SK-N-MC (cell line): ENCODE results near the gene PLA2G5.

ENCODE experiments used
- EZH2 ChIP-seq: fragments of 200-600 bp; sonication (generic); IDR thresholded peaks from one replicate; pipeline ENCODE4 v1.6.1; 2017; ENCODE audit warnings: antibody characterized with exemption
- POLR2AphosphoS5 ChIP-seq: IDR thresholded peaks from 2 replicates; pipeline ENCODE4 v1.6.1; 2012; ENCODE audit warnings: mild to moderate bottlenecking, low read depth, low read length, borderline replicate concordance

DNA sequence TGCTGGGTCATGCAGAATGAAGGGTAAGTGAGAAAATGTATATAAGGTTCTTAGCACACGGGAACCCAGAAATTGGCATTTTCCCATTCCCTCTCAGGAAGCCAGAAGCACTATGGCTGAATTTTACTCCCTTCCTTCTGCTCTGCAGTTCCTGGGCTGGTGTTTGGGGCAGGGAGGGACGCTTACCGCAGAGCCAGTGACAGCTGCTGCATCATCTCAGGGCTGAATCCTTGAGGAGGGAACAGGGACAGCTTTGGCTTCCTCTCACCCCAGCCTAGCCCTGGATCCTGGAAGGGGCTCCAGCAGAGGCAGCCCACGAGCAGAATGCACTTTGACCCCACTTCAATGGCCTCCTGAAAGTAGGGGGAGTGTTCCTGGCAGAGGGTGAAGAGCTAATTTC, 37.4 kb downstream of the PLA2G5 start:
- TF ChIP-seq POLR2AphosphoS5 (no peak), EZH2 (no peak)
